IPS-18c (cell line): Measurements from ENCODE around the gene TMEM182.

ENCODE experiments used
- H3K4me3 ChIP-seq: 2 replicates; pipeline ENCODE4 v1.7.0; 2013; ENCODE audit warnings: low read depth, mild to moderate bottlenecking, low read length, moderate library complexity; ENCODE audit not compliant: insufficient read depth
- H3K9me3 ChIP-seq: one replicate; pipeline ENCODE4 v1.6.1; 2013; ENCODE audit warnings: mild to moderate bottlenecking, low read length, moderate library complexity; ENCODE audit not compliant: control insufficient read depth, insufficient read depth

The TMEM182 gene

DNA sequence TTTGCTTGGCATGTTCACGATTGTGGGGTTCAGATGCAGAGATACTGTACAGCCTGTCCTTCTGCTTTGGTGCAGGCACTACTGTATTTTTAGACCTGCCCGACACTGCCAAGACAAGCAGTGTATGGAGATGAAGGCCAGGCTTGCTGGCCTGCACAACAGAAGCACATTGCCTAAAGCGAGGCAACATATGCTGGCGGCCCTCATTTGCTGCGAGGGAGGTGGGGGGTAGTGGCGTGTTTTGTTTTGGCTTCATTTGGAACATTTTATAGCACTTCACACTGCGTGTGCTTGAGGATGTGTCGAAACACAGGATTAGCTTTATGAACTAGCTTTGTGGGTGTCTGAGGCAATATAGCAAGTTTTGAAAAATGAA, 27.0 kb downstream of the TMEM182 start:
- no peak overlapping the region for H3K4me3 ChIP-seq
- no peaks in the 10 kb centered on the region for H3K9me3 ChIP-seq

DNA sequence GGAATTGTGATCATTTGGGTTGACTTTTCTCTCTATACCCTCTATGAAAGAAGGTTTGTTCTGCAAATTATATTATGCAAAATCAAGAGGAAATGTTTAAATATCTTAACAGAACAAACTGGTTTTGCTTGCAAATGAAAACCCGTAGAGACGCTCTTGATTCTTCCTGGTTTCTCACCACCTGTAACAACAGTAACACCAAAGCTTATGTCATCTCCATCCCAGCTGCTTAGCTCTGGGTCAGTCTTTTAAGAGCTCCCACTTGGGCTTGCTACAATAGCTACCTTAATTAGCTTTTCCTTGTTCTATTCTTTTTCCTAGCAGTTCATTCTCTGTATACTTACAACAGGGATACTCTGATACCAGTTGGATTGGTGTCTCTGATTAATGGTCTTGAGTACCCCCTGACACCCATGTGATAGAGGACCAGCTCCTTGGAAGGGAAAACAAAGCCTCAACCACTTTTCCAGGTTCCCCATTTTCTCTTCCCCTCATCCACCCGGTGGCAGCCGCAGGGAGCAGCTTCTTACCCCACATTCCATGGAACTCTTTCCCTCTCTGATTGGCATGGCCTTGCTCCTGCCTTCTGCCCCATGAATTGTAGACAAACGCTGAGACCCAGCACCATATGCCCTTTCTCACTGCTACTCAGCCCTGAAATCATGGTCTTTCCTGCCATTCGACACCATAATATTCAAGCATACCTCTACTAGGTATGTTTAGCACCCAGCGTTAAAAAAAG, 27.7 kb downstream of the TMEM182 start:
- Histone ChIP-seq H3K9me3 (no peaks in the 10 kb centered on the region), H3K4me3 (no peak overlapping the region)

DNA sequence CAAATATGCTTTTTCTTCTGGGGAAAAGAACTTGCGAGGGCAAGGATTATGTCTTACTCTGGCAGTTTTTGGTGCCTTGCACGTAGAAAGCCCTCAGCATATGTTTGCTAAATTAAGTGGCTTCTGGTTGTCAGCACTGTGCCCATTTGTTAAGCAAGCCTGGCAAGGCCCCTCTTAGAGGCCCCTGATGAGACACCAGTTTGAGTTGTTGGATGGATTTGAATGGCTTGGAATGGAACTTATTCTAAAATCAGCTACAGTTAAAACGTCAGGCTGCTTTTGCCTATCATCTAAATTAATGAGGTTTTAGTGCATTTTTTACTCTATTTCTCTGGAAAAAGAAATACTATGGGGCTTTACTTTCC, 28.2 kb downstream of the TMEM182 start:
- no peaks in the 10 kb centered on the region for H3K9me3 ChIP-seq
- no peak overlapping the region for H3K4me3 ChIP-seq

DNA sequence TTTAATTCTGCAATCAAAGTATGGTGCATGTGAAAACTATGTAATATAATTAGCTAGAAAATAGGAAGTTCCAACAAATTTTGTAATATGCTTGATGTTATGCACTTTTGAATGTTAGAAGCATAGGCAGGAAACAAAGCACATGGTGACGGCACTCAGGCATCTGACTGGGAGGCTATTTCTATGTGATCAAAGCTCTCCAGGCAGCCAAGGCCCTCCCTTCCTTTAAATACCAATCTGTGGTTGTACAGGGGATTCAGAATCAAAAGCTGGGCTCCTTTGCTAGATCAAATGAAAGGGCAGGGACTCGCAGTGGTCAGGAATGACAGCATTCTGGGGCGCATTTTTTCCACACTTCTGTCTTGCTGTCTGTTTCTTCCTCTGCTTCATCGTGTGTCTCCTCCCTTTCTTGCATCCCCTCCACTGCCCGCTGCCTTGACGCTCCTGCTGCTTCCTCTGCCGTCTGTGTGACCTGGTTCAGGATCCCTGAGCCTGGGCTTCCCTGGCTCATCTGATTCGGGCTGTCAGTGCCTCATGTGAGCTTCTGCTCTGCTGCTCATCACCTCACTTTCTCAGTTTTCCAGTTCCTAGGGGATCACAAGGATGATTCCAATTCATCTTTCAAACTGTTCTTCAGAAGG, 30.9 kb downstream of the TMEM182 start:
- Histone ChIP-seq H3K4me3 (no peak overlapping the region), H3K9me3 (no peaks in the 10 kb centered on the region)

DNA sequence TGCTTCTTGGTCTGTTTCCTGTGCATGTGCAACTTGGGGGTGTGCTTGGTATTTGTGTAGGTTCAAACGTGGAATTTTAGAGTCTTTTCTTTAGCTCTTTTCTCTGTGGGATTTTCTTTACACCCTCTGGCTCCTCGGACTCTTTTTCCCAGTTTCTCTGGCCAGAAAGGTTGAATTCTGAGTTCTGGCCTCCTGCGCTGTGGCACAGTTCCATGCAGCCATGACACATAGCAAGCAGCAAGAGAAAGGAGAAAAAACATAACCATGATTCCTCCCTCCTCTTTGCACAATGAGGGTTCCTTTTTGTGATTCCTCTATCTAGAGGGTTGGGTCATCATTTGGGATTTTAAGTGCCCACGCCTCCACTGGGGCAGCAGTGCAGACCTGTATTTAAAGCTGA, 33.8 kb downstream of the TMEM182 start:
- Histone ChIP-seq H3K9me3 (peaks cover 4% of the 10 kb centered on the region), H3K4me3 (no peak overlapping the region)

DNA sequence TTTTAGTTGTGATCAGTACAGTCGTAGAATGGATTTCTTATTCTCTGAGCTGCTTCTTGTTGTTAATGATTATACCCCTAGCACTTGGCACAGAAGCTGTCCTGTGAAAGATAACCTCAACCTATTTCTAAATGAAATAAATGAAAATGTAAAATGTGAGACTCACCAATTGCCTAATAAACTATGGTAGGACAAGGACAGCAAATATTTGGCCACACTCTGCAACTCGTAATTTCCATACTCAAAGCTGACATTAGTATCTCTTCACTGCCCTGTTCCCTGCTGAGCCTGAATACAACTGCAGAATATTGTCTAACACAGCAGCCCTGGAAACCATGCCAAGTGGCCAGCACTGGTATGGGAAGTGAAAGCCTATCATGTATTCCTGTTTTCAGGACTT, 34.5 kb downstream of the TMEM182 start:
- Histone ChIP-seq H3K9me3 (peaks cover 4% of the 10 kb centered on the region), H3K4me3 (no peak overlapping the region)

DNA sequence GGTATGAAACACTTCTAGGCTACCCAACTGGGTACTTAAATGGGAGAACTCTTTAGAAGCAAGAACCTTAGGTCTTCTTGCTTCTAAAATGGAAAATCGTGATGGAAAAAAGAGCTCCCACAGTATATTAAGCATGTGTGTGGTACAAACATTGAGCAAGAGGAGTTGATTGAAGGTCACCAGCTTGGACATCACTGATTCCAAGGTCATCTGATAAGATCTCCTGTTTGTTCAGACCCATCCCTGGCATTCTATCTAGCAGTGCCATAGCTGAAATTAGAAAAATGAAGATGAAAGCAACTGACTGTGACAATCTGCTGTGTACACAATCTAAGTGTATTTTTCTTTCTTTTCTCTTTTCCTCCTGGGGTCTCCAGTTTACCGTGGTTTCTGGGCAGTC, 35.7 kb downstream of the TMEM182 start:
- H3K4me3 ChIP-seq = no peak overlapping the region
- peaks cover 4% of the 10 kb centered on the region for H3K9me3 ChIP-seq

DNA sequence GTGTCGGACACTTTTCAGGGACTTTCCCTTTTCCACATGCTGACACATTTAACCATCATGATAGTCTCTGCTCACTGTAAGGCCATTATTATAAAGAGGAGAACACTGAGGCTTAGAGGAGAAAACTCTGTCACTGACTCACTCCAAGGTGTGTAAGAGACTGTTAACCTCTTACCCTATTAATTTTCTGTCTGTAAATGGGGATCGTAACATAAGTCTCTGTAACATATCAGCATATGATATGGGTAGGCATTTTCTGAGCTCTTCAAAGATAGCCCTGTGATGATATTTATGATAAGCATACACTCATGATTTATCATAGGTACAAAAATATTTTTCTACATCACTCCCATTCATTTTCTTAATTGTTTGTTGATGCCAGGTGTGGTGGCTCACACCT, 36.4 kb downstream of the TMEM182 start:
- Histone ChIP-seq H3K4me3 (no peak overlapping the region), H3K9me3 (peaks cover 4% of the 10 kb centered on the region)

DNA sequence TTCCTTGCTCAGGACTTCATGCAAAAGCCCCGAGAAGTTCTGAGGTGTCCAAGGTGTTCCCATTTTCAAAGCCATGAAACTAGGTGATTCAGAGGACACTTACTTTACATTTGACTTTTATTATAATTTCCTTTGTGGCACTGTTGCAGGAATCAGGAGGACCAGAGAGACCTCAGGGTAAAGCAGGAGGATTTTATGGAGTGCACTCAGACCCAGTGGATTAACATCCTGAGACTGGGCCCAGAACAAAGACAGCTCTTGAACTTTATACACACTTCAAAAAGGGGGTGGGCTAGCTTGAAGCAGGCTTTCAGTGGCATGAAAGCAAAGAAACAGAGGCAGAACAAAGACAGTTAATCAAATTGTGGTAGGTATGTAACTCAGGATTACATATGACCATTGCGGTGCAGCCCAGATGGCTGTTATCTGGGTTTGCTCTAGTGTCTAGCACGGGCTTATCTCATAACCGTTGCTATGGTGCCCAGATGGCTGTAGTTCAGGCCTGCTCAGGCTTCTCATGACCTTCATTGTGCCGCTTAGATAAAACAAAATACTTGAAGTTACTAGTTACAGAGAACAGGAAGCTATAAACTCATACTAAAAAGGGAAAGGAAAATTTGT, 39.4 kb downstream of the TMEM182 start:
- Histone ChIP-seq H3K4me3 (no peak overlapping the region), H3K9me3 (peaks cover 4% of the 10 kb centered on the region)

DNA sequence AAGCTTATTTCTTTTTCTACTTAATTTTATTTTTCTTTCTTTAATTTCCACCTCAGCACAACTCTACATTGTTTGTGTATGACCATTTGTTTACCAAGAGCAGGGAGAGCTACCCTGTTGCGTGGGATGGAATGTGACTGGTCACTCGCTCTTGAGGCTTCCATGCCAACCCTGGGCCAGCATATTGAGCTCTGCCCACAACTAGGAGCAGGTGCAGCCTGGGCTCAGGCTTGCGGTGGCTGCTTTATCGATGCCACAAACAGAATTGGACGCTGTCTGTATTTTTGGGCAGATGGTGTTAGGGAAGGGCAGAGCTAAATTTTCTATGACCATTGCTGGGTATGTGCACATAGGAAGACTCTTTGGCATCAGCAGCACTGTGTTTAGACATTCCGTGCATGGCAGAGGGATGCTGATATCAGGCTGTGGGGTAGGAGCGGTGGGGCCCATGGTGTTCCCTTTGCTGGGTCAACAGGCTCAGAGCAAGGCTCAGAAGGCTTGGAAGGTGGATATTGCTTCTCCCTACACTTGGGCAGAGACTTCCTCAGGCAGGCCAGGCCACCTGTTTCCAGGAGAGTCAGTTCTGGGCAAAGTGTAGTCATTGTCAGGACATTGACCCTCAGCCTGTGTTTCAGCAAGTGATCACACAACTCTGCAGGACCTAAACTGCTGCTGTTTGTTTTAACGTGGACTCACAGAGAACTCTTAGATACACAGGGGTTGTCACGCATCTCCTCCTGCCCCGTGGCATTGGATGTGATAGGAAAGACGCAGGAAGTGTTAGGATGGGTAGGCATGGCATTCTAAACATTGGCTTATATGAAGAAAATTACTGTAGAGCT, 40.2 kb downstream of the TMEM182 start:
- H3K4me3 ChIP-seq = no peak overlapping the region
- peaks cover 4% of the 10 kb centered on the region for H3K9me3 ChIP-seq

DNA sequence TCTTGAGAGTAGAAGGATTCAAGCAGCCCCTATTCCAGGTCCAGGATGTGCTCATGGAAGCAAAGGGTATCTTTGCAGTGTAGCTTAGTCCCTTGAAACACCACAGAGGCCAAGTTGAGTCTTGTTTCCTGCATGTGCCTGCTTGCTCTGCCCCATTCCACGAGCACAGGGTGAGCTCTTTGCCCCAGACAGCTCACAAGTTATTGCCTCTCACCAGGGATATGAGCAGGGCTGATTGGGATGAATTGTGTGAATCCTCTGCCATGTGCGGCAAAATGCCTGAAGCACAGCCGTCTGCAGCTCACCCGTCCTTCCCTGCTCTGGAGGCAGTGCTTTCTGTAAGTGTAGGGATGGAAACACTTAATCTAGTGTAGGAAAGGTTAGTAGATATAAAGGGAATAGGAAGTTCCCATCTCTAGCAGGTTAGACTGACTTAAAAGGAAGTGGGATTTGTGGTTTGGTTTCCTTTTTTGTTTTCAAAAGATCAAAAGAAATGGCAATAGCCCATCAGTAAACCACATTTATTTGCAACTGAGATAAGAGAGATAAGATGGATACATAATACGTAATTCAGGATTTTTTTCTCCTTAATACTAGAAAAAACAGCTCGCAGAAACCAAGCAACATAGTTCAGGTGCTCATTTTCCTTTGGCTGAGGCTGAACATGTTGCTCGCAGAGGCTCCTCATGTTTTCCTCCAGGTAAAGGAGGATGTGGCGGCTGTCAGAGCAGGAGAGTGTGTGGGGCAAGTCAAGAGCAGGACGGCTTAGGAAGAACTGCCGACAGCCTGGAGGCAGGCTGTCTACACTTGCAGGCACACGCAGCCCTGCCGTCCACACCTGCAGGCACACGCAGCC, 41.4 kb downstream of the TMEM182 start:
- Histone ChIP-seq H3K4me3 (no peak overlapping the region), H3K9me3 (peaks cover 4% of the 10 kb centered on the region)

DNA sequence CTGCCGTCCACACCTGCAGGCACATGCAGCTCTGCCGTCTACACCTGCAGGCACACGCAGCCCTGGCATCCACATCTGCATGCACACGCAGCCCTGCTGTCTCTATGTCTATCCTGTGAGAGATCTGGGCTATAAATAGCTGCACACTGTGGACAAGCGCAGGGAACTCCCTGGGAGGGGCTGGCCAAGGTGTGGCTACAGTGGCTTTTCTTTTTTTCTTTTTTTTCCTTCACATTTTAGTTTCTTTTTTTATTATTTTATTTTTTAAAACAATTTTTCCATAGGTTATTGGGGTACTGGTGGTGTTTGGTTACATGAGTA, 42.0 kb downstream of the TMEM182 start:
- H3K9me3 ChIP-seq = peaks cover 4% of the 10 kb centered on the region
- no peak overlapping the region for H3K4me3 ChIP-seq

DNA sequence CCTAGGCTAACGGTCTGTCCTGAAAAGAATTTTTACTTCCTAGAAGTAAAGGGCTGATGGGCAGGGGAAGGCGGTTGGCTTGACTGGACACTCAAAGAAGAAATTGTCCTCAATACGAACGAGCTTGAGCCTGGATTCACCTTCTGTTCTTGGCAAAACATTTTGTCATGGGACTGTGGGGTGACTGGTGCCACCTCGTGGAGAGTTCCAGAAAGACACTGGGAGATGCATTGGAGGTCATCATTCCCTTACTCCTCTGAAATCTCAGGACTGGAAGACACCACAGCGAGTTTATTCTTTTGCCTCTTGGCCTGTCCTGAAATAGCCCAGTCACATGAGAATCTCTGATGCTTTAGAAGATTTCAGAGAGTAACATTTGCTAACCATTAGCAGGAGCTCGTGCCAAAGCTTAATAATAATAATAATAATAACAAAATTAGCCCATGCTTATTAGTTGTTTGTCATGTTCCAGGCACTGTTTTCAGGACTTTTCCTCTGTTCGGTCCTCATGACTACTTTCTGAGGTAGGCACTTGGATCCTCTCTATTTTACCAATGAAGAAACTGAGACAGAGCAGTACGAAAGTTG, 44.5 kb downstream of the TMEM182 start:
- Histone ChIP-seq H3K4me3 (no peak overlapping the region), H3K9me3 (no peaks in the 10 kb centered on the region)

DNA sequence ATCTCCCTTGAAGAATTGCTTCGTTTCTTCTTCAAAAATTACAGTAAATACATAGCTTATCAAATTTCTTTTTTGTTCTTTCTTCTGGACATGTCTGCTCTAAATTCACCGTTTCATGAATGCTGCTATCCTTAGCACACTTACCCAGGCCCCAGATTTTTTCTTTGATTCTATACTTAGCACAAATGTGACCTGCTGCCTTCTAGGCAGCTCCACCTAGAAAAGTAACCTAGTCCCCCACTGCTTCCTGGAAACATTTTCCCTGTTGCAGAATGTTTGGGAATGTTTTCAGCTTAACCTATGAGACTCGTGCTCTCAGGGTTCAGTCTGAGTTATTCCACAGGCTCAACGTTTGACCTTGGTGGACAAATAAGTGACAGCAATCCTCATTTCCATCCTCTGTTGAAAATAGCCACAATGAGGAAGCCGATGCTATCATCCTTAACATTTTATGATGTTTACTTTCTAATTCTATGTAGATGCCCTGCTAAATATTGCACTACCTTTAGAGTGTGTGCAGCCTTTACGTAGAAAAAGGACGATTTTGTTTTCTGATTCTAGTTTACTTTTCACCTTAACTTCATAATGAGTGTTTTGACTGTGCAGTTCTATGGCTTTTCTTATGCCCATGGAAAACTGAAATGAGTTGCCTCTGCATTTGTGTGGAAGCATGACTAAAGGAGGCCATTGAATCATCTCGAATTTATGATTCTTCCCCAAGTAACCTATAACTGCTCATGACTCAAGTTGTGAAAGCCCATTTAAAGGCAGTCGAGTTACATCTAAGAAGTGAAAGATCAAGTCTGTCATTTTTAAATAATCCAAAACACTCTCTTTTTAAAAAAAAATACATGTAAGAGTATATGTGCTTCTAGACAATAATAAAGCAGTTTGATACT, 47.7 kb downstream of the TMEM182 start:
- Histone ChIP-seq H3K9me3 (no peaks in the 10 kb centered on the region), H3K4me3 (no peak overlapping the region)

DNA sequence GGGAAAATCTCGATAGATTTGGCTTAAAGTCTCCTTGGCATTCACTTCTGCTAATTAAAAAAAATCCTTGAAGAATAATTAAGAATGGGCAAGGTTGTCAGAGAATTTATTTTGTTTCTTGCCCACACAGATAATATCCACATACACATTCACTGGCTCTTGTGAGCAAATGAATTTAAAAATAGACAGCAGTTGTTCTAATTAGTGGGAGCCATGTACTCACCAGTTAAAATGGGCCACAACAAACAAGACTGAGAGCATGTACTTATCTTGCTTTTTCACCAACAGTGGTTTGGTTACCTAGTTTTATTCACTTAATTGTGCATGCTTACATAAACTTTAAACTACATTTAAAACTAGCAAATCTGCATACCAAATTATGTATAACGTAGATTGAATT, 53.5 kb downstream of the TMEM182 start:
- H3K9me3 ChIP-seq = no peaks in the 10 kb centered on the region

DNA sequence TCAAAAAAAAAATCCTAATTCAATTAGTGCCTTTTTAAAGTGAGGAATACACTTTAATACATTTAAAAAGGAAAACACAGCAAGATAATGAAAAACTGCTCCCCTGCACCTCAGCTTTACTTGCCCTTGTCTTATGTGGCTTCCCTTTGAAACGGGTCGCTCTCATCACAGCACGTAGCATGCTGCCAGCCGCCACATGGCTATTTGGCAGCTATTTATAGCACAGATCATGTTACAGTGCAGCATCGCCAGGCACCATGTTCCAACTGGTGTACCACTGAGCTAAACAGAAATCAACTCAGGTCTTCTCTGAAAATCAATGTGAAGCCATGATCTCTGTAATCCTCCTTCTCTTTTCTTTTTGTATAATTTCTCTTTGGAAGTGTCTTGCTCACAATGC, 65.1 kb downstream of the TMEM182 start:
- H3K4me3 ChIP-seq = no peak overlapping the region
- H3K9me3 ChIP-seq = no peaks in the 10 kb centered on the region

More for the DNA sequence above, 53.5 kb downstream of the TMEM182 start:
- H3K4me3 ChIP-seq = no peak overlapping the region
